Muscle of leg (tissue), 16 donors: ENCODE results near the gene MAN1B1. TPM values are rescaled to one million over a fixed set of nuclear protein-coding genes. Genes with fewer than 3 reads are reported as not detected.

Source experiments
- DNase-seq: peaks from one replicate; pipeline ENCODE4 v3.0.0; 2013
- H3K27ac ChIP-seq: one replicate; pipeline ENCODE4 v1.5.1; 2013; ENCODE audit warnings: mild to moderate bottlenecking, low read length, control low read depth
- H3K27me3 ChIP-seq: one replicate; pipeline ENCODE4 v1.6.1; 2013; ENCODE audit warnings: low read length; ENCODE audit not compliant: control insufficient read depth, insufficient read depth
- H3K36me3 ChIP-seq: one replicate; pipeline ENCODE4 v1.6.1; 2013; ENCODE audit warnings: low read length; ENCODE audit not compliant: control insufficient read depth, insufficient read depth
- H3K4me1 ChIP-seq: one replicate; pipeline ENCODE4 v1.6.1; 2013; ENCODE audit warnings: low read length; ENCODE audit not compliant: control insufficient read depth, insufficient read depth
- H3K4me3 ChIP-seq: one replicate; pipeline ENCODE4 v1.5.1; 2013; ENCODE audit warnings: low read length, control low read depth
- H3K9me3 ChIP-seq: replicated peaks from 2 replicates; pipeline ENCODE4 v1.6.1; 2013; ENCODE audit warnings: low read depth, low read length; ENCODE audit not compliant: control insufficient read depth
- WGBS: methylation state at CpG from one replicate; pipeline ENCODE4 v1.1.5; 2013; ENCODE audit warnings: missing lambda C conversion rate; ENCODE audit not compliant: insufficient coverage; 5-methylcytosine and 5-hydroxymethylcytosine counted together
- long read RNA-seq, 11 donors: transcript quantifications; one replicate each; lab custom pipeline, GENCODE V29; 2026
- polyA plus RNA-seq, 8 donors: library from polyadenylated mRNA; unstranded; fragments of 120-200 nt; gene quantifications; one replicate each; pipeline versions ENCODE4 v1.2.1 to v1.2.3, GENCODE V29; 2013; ENCODE audit warnings: inconsistent platforms in 1 of 8, low replicate concordance in 1 of 8; ENCODE audit not compliant: insufficient read length in 8 of 8, insufficient read depth in 1 of 8
- total RNA-seq: library from RNA; stranded (reverse); fragments of 120-200 nt; gene quantifications from one replicate; pipeline ENCODE4 v1.2.4, GENCODE V29; 2013

MAN1B1 gene
- total RNA-seq (40.7 TPM), polyA plus RNA-seq (10 to 100 TPM; 38.5 to 59.0 (median 45.8) TPM)
- long read RNA-seq, donor 1, full-length matches to known transcripts, result 8 of 8 reads
- long read RNA-seq, donor 1, partial matches to known transcripts, result 0 of 8 reads
- long read RNA-seq, donor 1, other reads (novel, unspliced or antisense), result 0 of 8 reads
- long read RNA-seq, donor 2, partial matches to known transcripts, result 0 of 1 reads
- long read RNA-seq, donor 2, other reads (novel, unspliced or antisense), result 0 of 1 reads
- long read RNA-seq, donor 3, transcript MAN1B1-202 (13 exons, 2,769 nt), result major isoform, 16 of 17 reads
- long read RNA-seq, donor 3, partial matches to known transcripts, result 0 of 17 reads
- long read RNA-seq, donor 3, other reads (novel, unspliced or antisense), result 0 of 17 reads
- long read RNA-seq, donor 4, full-length matches to known transcripts, result 9 of 9 reads
- long read RNA-seq, donor 4, partial matches to known transcripts, result 0 of 9 reads
- long read RNA-seq, donor 4, other reads (novel, unspliced or antisense), result 0 of 9 reads
- long read RNA-seq, donor 5, full-length matches to known transcripts, result 17 of 27 reads
- long read RNA-seq, donor 5, partial matches to known transcripts, result 10 of 27 reads
- long read RNA-seq, donor 5, other reads (novel, unspliced or antisense), result 0 of 27 reads
- long read RNA-seq, donor 6, full-length matches to known transcripts, result 13 of 13 reads
- long read RNA-seq, donor 6, partial matches to known transcripts, result 0 of 13 reads
- long read RNA-seq, donor 6, other reads (novel, unspliced or antisense), result 0 of 13 reads
- long read RNA-seq, donor 7, full-length matches to known transcripts, result 7 of 7 reads
- long read RNA-seq, donor 7, partial matches to known transcripts, result 0 of 7 reads
- long read RNA-seq, donor 7, other reads (novel, unspliced or antisense), result 0 of 7 reads
- long read RNA-seq, donor 8, partial matches to known transcripts, result 0 of 3 reads
- long read RNA-seq, donor 8, other reads (novel, unspliced or antisense), result 0 of 3 reads
- long read RNA-seq, donor 9, full-length matches to known transcripts, result 2 of 2 reads
- long read RNA-seq, donor 9, partial matches to known transcripts, result 0 of 2 reads
- long read RNA-seq, donor 9, other reads (novel, unspliced or antisense), result 0 of 2 reads
- long read RNA-seq, donor 10, transcript MAN1B1-202 (13 exons, 2,769 nt), result major isoform, 7 of 9 reads
- long read RNA-seq, donor 10, partial matches to known transcripts, result 0 of 9 reads
- long read RNA-seq, donor 10, other reads (novel, unspliced or antisense), result 0 of 9 reads
- long read RNA-seq, donor 11, transcript MAN1B1-202 (13 exons, 2,769 nt), result major isoform, 6 of 6 reads
- long read RNA-seq, donor 11, partial matches to known transcripts, result 0 of 6 reads
- long read RNA-seq, donor 11, other reads (novel, unspliced or antisense), result 0 of 6 reads

- under 1% methylated on average over 101 of the region's 101 CpGs for WGBS
- peaks cover 20% of the 10 kb centered on the region for H3K4me1 ChIP-seq
- peak within 1 kb of the TSS; percentile 60 for H3K4me3 ChIP-seq
- H3K9me3 ChIP-seq, result no peaks in the 10 kb centered on the region
- H3K36me3 ChIP-seq, result peaks cover 22% of the 10 kb centered on the region
- H3K27ac ChIP-seq, result peak within 1 kb of the TSS; percentile 86
- no peaks in the 10 kb centered on the region for H3K27me3 ChIP-seq
- DNase-seq, result peak; percentile 99
These were observed at the start of gene MAN1B1 for GRCh38 chr9:137086531-137087408. MAN1B1 (plus strand) TSS chr9:137086985; CDS start chr9:137087000, 15 bp downstream.

- DNase-seq, result no peak
- Histone ChIP-seq H3K4me1 (peaks cover 16% of the 10 kb centered on the region), H3K9me3 (no peaks in the 10 kb centered on the region), H3K4me3 (no peak overlapping the region), H3K27me3 (peaks cover 3% of the 10 kb centered on the region), H3K27ac (no peak overlapping the region), H3K36me3 (peaks cover 15% of the 10 kb centered on the region)
- 83% methylated on average over 6 of the region's 13 CpGs for WGBS
These were observed 49.8 kb upstream of the MAN1B1 start for GRCh38 chr9:137037035-137037434.

- no peak for DNase-seq
- Histone ChIP-seq H3K4me3 (no peak overlapping the region), H3K4me1 (peaks cover 14% of the 10 kb centered on the region), H3K27ac (no peak overlapping the region), H3K27me3 (peaks cover 3% of the 10 kb centered on the region), H3K9me3 (no peaks in the 10 kb centered on the region), H3K36me3 (peaks cover 15% of the 10 kb centered on the region)
- 100% methylated on average over 2 of the region's 10 CpGs for WGBS
These were observed 49.3 kb upstream of the MAN1B1 start for GRCh38 chr9:137037483-137037882.

GRCh38 chr9:137038916-137039315 lies 47.9 kb upstream of the MAN1B1 start:
- Histone ChIP-seq H3K27ac (no peak overlapping the region), H3K9me3 (no peaks in the 10 kb centered on the region), H3K4me3 (no peak overlapping the region), H3K4me1 (peaks cover 20% of the 10 kb centered on the region), H3K27me3 (peaks cover 10% of the 10 kb centered on the region), H3K36me3 (peaks cover 15% of the 10 kb centered on the region)
- DNase-seq, result no peak
- 89% methylated on average over 4 of the region's 9 CpGs for WGBS

DNA sequence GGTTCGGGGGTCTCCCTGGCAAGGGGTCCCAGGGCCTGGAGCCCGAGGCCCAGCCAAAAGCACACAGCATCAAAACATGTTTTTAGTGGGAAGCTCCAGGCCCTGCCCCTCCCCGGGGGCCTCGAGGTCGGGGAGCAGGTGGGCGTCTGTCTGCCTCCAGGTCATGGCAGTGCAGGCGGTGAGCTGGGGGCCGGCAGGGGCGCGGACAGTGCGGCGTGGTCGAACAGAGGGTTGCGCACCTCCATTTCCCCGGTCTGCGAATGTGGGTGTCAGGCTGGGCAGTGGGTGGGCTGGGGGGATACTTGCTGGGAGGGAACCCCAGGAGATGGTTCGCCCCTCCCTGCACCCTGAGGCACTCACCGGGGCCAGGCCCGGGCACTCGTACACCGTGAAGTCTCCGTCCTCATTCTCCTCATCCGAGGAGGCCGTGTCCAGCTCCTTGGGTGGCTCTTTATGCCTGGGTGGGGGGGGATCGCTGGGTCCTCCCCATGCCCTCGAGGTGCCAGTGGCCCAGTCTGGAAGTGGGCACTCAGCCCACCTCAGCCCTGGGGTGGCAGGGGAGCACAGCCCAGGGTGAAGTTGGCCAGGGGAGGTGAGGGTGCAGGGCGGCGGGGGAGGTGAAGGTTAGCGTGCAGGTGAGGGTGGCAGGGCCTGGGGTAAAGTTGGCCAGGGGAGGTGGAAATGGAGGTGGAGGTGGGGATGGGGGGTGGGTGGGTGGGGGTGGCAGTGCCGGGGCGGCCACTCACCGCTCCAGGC lies 47.0 kb upstream of the MAN1B1 start:
- DNase-seq, result no peak
- Histone ChIP-seq H3K4me1 (peaks cover 23% of the 10 kb centered on the region), H3K27ac (no peak overlapping the region), H3K27me3 (peaks cover 15% of the 10 kb centered on the region), H3K9me3 (no peaks in the 10 kb centered on the region), H3K4me3 (no peak overlapping the region), H3K36me3 (peaks cover 15% of the 10 kb centered on the region)
- 91% methylated on average over 14 of the region's 32 CpGs for WGBS

DNA sequence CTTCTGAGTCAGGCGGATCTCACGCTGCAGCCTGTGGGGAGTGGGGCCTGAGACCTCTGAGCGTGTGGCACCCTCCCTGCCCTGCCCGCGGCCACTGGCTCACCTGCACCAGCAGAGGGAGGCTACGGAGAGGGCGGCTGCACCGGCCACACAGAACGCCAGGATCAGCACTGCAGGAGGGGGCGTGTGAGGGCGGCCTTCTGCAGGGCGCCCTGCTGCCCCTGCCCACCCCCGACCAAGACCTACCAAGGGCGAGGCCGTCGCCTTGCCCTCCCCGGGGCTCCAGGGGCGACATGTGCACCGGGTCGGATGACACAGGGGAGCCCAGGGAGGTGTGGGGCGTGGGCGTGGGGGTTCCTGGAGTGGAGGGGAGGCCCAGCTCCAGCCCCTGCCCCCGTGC lies 46.2 kb upstream of the MAN1B1 start:
- Histone ChIP-seq H3K9me3 (no peaks in the 10 kb centered on the region), H3K27ac (no peak overlapping the region), H3K4me1 (peaks cover 23% of the 10 kb centered on the region), H3K4me3 (no peak overlapping the region), H3K36me3 (peaks cover 15% of the 10 kb centered on the region), H3K27me3 (peaks cover 23% of the 10 kb centered on the region)
- WGBS, result 70% methylated on average over 19 of the region's 23 CpGs
- DNase-seq, result no peak

GRCh38 chr9:137041124-137041523 lies 45.7 kb upstream of the MAN1B1 start:
- no peak overlapping the region for H3K27ac ChIP-seq
- peaks cover 15% of the 10 kb centered on the region for H3K36me3 ChIP-seq
- H3K4me3 ChIP-seq, result no peak overlapping the region
- 37% methylated on average over 9 of the region's 16 CpGs for WGBS
- H3K27me3 ChIP-seq, result peaks cover 25% of the 10 kb centered on the region
- no peak for DNase-seq
- peaks cover 23% of the 10 kb centered on the region for H3K4me1 ChIP-seq
- no peaks in the 10 kb centered on the region for H3K9me3 ChIP-seq

DNA sequence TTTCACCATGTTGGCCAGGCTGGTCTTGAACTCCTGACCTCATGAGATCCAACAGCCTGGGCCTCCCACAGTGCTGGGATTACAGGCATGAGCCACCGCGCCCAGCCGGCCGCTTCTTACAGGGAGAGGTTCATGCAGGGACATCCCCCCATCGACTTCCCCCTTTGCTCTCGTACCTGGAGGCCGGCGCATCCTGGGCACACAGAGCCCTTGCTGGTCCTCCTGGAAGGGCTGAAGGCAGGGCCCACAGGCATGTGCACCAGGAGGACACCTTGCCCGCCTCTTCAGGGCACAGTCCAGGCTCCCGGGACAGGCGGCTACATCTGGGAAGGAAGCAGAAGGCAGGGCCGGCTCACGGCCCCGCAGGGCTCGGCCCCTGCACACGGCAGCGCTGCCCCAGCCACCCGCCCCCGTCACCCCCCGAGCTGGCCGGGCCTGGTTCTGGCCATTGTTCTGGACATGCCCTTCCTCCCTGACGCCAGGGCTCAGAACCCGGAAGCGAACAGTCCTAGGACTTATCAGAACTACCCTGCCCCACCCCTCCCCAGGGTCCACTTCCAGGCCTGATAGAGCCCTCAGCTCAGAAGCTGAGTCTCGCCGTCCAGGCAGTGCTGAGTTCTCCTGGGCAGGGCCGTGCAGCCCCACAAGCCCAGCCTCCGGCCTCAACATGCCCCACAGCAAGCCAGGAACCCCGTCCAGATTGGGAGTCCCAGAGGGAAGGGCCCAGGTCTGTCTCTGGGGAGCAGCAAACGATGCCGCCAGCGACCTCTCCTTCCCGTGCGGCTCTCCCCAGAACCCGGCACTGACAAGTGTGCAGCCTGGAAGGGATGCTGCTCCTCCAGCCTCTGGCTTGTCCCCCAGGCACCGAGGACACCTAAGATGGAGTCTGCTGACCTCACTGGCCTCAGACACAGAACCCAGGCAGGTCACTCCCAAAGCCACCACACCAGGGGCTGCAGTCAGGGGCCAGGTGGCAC lies 43.7 kb upstream of the MAN1B1 start:
- 67% methylated on average over 32 of the region's 36 CpGs for WGBS
- peaks cover 15% of the 10 kb centered on the region for H3K36me3 ChIP-seq
- peaks cover 29% of the 10 kb centered on the region for H3K4me1 ChIP-seq
- peak overlapping the region; percentile 20 for H3K27ac ChIP-seq
- DNase-seq, result no peak
- H3K4me3 ChIP-seq, result no peak overlapping the region
- H3K27me3 ChIP-seq, result peaks cover 44% of the 10 kb centered on the region
- H3K9me3 ChIP-seq, result no peaks in the 10 kb centered on the region
